ENCODE data around the gene C2CD3. TPM values are rescaled to one million over a fixed set of nuclear protein-coding genes. Genes with fewer than 3 reads are reported as not detected.
A peak's percentile ranks its signal among the peaks of the same experiment; 100 is the strongest.
"Not testable (repeated sequence)": the region's sequence is repeated elsewhere in the genome, so short reads cannot be mapped to it uniquely, and the experiment has no call there.

C2CD3 gene
- total RNA-seq, 1 donor from 2014 or later = 12.2 TPM

- TF ChIP-seq CTCF (IDR thresholded peaks at IDR 0.05; ENCODE audit: insufficient read depth, low read length, poor library complexity, severe bottlenecking) = no peak
Measured at GRCh38 chr11:74069146-74070046, 101.4 kb downstream of the C2CD3 start.

GRCh38 chr11:74066663-74067062 lies 104.1 kb downstream of the C2CD3 start:
- not testable (repeated sequence) for H3K4me3 ChIP-seq (ENCODE audit: low read depth, low read length); H3K27me3 ChIP-seq (ENCODE audit: control insufficient read depth, insufficient read depth, low read length); H3K36me3 ChIP-seq (ENCODE audit: control insufficient read depth, insufficient read depth, low read length); DNase-seq (ENCODE audit: low read depth)

More at GRCh38 chr11:74069146-74070046, 101.4 kb downstream of the C2CD3 start:
- no peaks in the 10 kb centered on the region for H3K36me3 ChIP-seq (ENCODE audit: control insufficient read depth, insufficient read depth, low read length)
- no peak overlapping the region for H3K4me3 ChIP-seq (ENCODE audit: low read depth, low read length)
- DNase-seq (ENCODE audit: low read depth) = no peak
- no peaks in the 10 kb centered on the region for H3K27me3 ChIP-seq (ENCODE audit: control insufficient read depth, insufficient read depth, low read length)

GRCh38 chr11:74065534-74065933 lies 105.3 kb downstream of the C2CD3 start:
- not testable (repeated sequence) for DNase-seq (ENCODE audit: low read depth); H3K4me3 ChIP-seq (ENCODE audit: low read depth, low read length); H3K27me3 ChIP-seq (ENCODE audit: control insufficient read depth, insufficient read depth, low read length); H3K36me3 ChIP-seq (ENCODE audit: control insufficient read depth, insufficient read depth, low read length)

- H3K27me3 ChIP-seq (ENCODE audit: control insufficient read depth, insufficient read depth, low read length); H3K36me3 ChIP-seq (ENCODE audit: control insufficient read depth, insufficient read depth, low read length); H3K4me3 ChIP-seq (ENCODE audit: low read depth, low read length); DNase-seq (ENCODE audit: low read depth): not testable (repeated sequence)
Measured at GRCh38 chr11:74063628-74064027, 107.2 kb downstream of the C2CD3 start.

GRCh38 chr11:74061599-74061998 lies 109.2 kb downstream of the C2CD3 start:
- not testable (repeated sequence) for DNase-seq (ENCODE audit: low read depth); H3K27me3 ChIP-seq (ENCODE audit: control insufficient read depth, insufficient read depth, low read length); H3K4me3 ChIP-seq (ENCODE audit: low read depth, low read length); H3K36me3 ChIP-seq (ENCODE audit: control insufficient read depth, insufficient read depth, low read length)

- no peaks in the 10 kb centered on the region for H3K36me3 ChIP-seq (ENCODE audit: control insufficient read depth, insufficient read depth, low read length)
- H3K27me3 ChIP-seq (ENCODE audit: control insufficient read depth, insufficient read depth, low read length) = no peaks in the 10 kb centered on the region
- H3K4me3 ChIP-seq (ENCODE audit: low read depth, low read length) = no peak overlapping the region
- TF ChIP-seq CTCF (IDR thresholded peaks at IDR 0.05; ENCODE audit: insufficient read depth, low read length, poor library complexity, severe bottlenecking) = no peak
- no peak for DNase-seq (ENCODE audit: low read depth)
Measured at GRCh38 chr11:74057249-74058151, 113.3 kb downstream of the C2CD3 start.

GRCh38 chr11:74055938-74056337 lies 114.9 kb downstream of the C2CD3 start:
- DNase-seq (ENCODE audit: low read depth) = peak; percentile 28
- Histone ChIP-seq H3K4me3 (ENCODE audit: low read depth, low read length) (no peak overlapping the region), H3K27me3 (ENCODE audit: control insufficient read depth, insufficient read depth, low read length) (no peaks in the 10 kb centered on the region), H3K36me3 (ENCODE audit: control insufficient read depth, insufficient read depth, low read length) (no peaks in the 10 kb centered on the region)
- no peak for TF ChIP-seq CTCF (IDR thresholded peaks at IDR 0.05; ENCODE audit: insufficient read depth, low read length, poor library complexity, severe bottlenecking)
